A549 (cell line): ENCODE measurements around the gene MAN1A2. TPM values are rescaled to one million over a fixed set of nuclear protein-coding genes. Genes with fewer than 3 reads are reported as not detected.

Experiments used
- ATAC-seq, 2 experiments: fragments of 200-7000 bp in 1 of 2; fragments of >200 bp in 1 of 2; cut with Nextera tagmentation in 1 of 2; cut with Tn5 transposase in 1 of 2; 3 replicates each; pipeline versions ENCODE4 v1.8.0 to v1.9.1; 2018 to 2020; ENCODE audit warnings: mild to moderate bottlenecking in 1 of 2, moderate library complexity in 1 of 2
- CTCF ChIA-PET: fragments of 300-600 bp; sonication (Branson Sonifier 250); formaldehyde crosslinking; extraction: SDS; loops from one replicate; lab custom pipeline; 2021; ENCODE audit warnings: antibody characterized with exemption, inconsistent platforms; lab: Yijun Ruan, JAX
- POLR2A ChIA-PET: fragments of 350-600 bp; formaldehyde crosslinking; extraction: SDS; loops from one replicate; lab custom pipeline; 2021; ENCODE audit warnings: antibody characterized with exemption, inconsistent platforms; lab: Yijun Ruan, JAX
- DNase-seq, 2 experiments: peaks; one replicate each; pipeline versions ENCODE4 v3.0.0 to v3.0.0-alpha.2; 2011 to 2016; ENCODE audit warnings: low read depth in 1 of 2, low spot score in 1 of 2
- FAIRE-seq: peaks from 2 replicates; lab custom pipeline; 2011; peaks lifted over from hg19 to GRCh38; lab: Jason Lieb, UNC
- H3K27ac ChIP-seq, 2 experiments: fragments of >200 bp; sonication (Bioruptor Twin); formaldehyde crosslinking; 3 replicates each; pipeline ENCODE4 v1.5.1; 2016 to 2017
- H3K4me1 ChIP-seq: fragments of >200 bp; sonication (Bioruptor Twin); formaldehyde crosslinking; 3 replicates; pipeline ENCODE4 v1.6.1; 2016
- H3K4me2 ChIP-seq: fragments of >200 bp; sonication (Bioruptor Twin); formaldehyde crosslinking; 3 replicates; pipeline ENCODE4 v1.6.1; 2016
- H3K4me3 ChIP-seq: fragments of >200 bp; sonication (Bioruptor Twin); formaldehyde crosslinking; 3 replicates; pipeline ENCODE4 v1.5.1; 2016
- H3K9me3 ChIP-seq: fragments of >200 bp; sonication (Bioruptor Twin); formaldehyde crosslinking; 3 replicates; pipeline ENCODE4 v1.6.1; 2016
- CBX2 ChIP-seq: fragments of 200-600 bp; sonication (generic); IDR thresholded peaks from 2 replicates; pipeline ENCODE4 v1.6.1; 2016; ENCODE audit warnings: low read depth, mild to moderate bottlenecking, borderline replicate concordance
- CHD2 ChIP-seq: fragments of 150-350 bp; IDR thresholded peaks from 2 replicates; pipeline ENCODE4 v1.6.1; 2014; ENCODE audit warnings: low read length; ENCODE audit not compliant: partially characterized antibody
- CHD4 ChIP-seq: fragments of 200-600 bp; sonication (generic); IDR thresholded peaks from 2 replicates; pipeline ENCODE4 v1.6.1; 2016; ENCODE audit warnings: antibody characterized with exemption, mild to moderate bottlenecking, borderline replicate concordance
- EHF ChIP-seq: fragments of 250-450 bp; sonication (Bioruptor Pico); IDR thresholded peaks from 2 replicates; pipeline ENCODE4 v1.5.0; 2020; ENCODE audit warnings: mild to moderate bottlenecking
- EP300 ChIP-seq, 2 experiments: fragments of >200 bp; sonication (Bioruptor Twin); formaldehyde crosslinking; IDR thresholded peaks; 2 replicates in 1 of 2; 3 replicates in 1 of 2; pipeline ENCODE4 v1.6.1; 2016 to 2017
- ESRRA ChIP-seq: fragments of 150-350 bp; IDR thresholded peaks from 2 replicates; pipeline ENCODE4 v1.6.1; 2014; ENCODE audit warnings: mild to moderate bottlenecking, low read length, borderline replicate concordance
- FOSB ChIP-seq: fragments of 250-450 bp; sonication (Bioruptor Pico); IDR thresholded peaks from 2 replicates; pipeline ENCODE4 v1.5.0; 2020; ENCODE audit warnings: mild to moderate bottlenecking, moderate library complexity
- HMGXB4 ChIP-seq: fragments of 250-450 bp; sonication (Bioruptor Pico); IDR thresholded peaks from 2 replicates; pipeline ENCODE4 v1.5.0; 2021; ENCODE audit warnings: mild to moderate bottlenecking, moderate library complexity, borderline replicate concordance
- HOXA7 ChIP-seq: fragments of 250-450 bp; sonication (Bioruptor Pico); IDR thresholded peaks from 2 replicates; pipeline ENCODE4 v1.5.0; 2020; ENCODE audit warnings: mild to moderate bottlenecking, moderate library complexity
- JUN ChIP-seq, 2 experiments: fragments of >200 bp; sonication (Bioruptor Twin); formaldehyde crosslinking; IDR thresholded peaks; 2 replicates in 1 of 2; 3 replicates in 1 of 2; pipeline ENCODE4 v1.6.1; 2016 to 2017
- KDM1A ChIP-seq: fragments of 200-600 bp; sonication (generic); IDR thresholded peaks from 2 replicates; pipeline ENCODE4 v1.6.1; 2016; ENCODE audit warnings: low read depth, mild to moderate bottlenecking
- MAFK ChIP-seq: fragments of 450-650 bp; IDR thresholded peaks from 2 replicates; pipeline ENCODE4 v1.6.1; 2014; ENCODE audit not compliant: partially characterized antibody
- MAX ChIP-seq: IDR thresholded peaks from 2 replicates; pipeline ENCODE4 v1.6.1; 2012
- MAZ ChIP-seq: fragments of 150-350 bp; IDR thresholded peaks from 2 replicates; pipeline ENCODE4 v1.6.1; 2014; ENCODE audit warnings: antibody characterized with exemption, low read depth, low read length, borderline replicate concordance
- NR3C1 ChIP-seq: fragments of >200 bp; sonication (Bioruptor Twin); formaldehyde crosslinking; IDR thresholded peaks from 3 replicates; pipeline ENCODE4 v1.6.1; 2017
- PHF8 ChIP-seq: fragments of 200-600 bp; sonication (generic); IDR thresholded peaks from 2 replicates; pipeline ENCODE4 v1.6.1; 2016; ENCODE audit warnings: low read depth, mild to moderate bottlenecking, antibody characterized with exemption, moderate library complexity, borderline replicate concordance
- POLR2A ChIP-seq: IDR thresholded peaks from 2 replicates; pipeline ENCODE4 v1.6.1; 2012; ENCODE audit warnings: mild to moderate bottlenecking, low read length
- POLR2AphosphoS2 ChIP-seq: conservative IDR thresholded peaks from 2 replicates; pipeline ENCODE4 v1.6.1; 2012; ENCODE audit warnings: low read length, improper control_type of control experiment, inconsistent platforms
- RAD21 ChIP-seq, 2 experiments: fragments of >200 bp in 1 of 2; sonication (Bioruptor Twin) in 1 of 2; formaldehyde crosslinking in 1 of 2; IDR thresholded peaks in 1 of 2; conservative IDR thresholded peaks in 1 of 2; 2 replicates in 1 of 2; 3 replicates in 1 of 2; pipeline ENCODE4 v1.6.1; 2012 to 2018; ENCODE audit warnings: inconsistent platforms in 1 of 2
- RARB ChIP-seq: fragments of 250-450 bp; sonication (Bioruptor Pico); IDR thresholded peaks from 2 replicates; pipeline ENCODE4 v1.8.0; 2021; ENCODE audit warnings: mild to moderate bottlenecking, moderate library complexity
- RCOR1 ChIP-seq: fragments of 150-350 bp; IDR thresholded peaks from 2 replicates; pipeline ENCODE4 v1.6.1; 2014; ENCODE audit warnings: antibody characterized with exemption, low read length, low read depth
- RFX5 ChIP-seq: fragments of 450-650 bp; IDR thresholded peaks from 2 replicates; pipeline ENCODE4 v1.7.1; 2014; ENCODE audit warnings: antibody characterized with exemption, mild to moderate bottlenecking, moderate library complexity
- RNF2 ChIP-seq: fragments of 200-600 bp; sonication (generic); IDR thresholded peaks from 2 replicates; pipeline ENCODE4 v1.6.1; 2016; ENCODE audit warnings: low read depth, mild to moderate bottlenecking, antibody characterized with exemption, moderate library complexity, borderline replicate concordance
- TP53 ChIP-seq: fragments of 250-450 bp; sonication (Bioruptor Pico); IDR thresholded peaks from 2 replicates; pipeline ENCODE4 v1.5.0; 2021; ENCODE audit warnings: mild to moderate bottlenecking, moderate library complexity
- USF2 ChIP-seq: fragments of 450-650 bp; IDR thresholded peaks from 2 replicates; pipeline ENCODE4 v1.6.1; 2014; ENCODE audit warnings: antibody characterized with exemption
- ZFP36 ChIP-seq: fragments of 450-650 bp; IDR thresholded peaks from 2 replicates; pipeline ENCODE4 v1.6.1; 2014; ENCODE audit warnings: borderline replicate concordance; ENCODE audit not compliant: partially characterized antibody
- WGBS: methylation state at CpG from one replicate; pipeline ENCODE4 v1.1.6; 2017; ENCODE audit errors: missing lambda C conversion rate; 5-methylcytosine and 5-hydroxymethylcytosine counted together
- polyA plus RNA-seq, 4 experiments: library from polyadenylated mRNA; depleted of rRNA in 3 of 4; stranded (reverse); fragments of >200 nt; fragmentation: RNase III in 1 of 4; extraction: RNeasy Plus Mini Kit Qiagen cat#74134 plus additional on column Dnase treatment in 1 of 4; gene quantifications; 2 replicates in 3 of 4; 3 replicates in 1 of 4; pipeline ENCODE4 v1.2.3, GENCODE V29; 2011 to 2017
- TF ChIP-seq, protein P1 (sequence below): fragments of >200 bp; sonication (Bioruptor Twin); formaldehyde crosslinking; IDR thresholded peaks from 3 replicates; pipeline ENCODE4 v1.6.1; 2016

Gene MAN1A2
- polyA plus RNA-seq, 2 of the 4 experiments (the other 2 are of a cell fraction) = 10.2 to 18.7 TPM

- FAIRE-seq (no peak), ATAC-seq (no peak), DNase-seq (no peak)
- Histone ChIP-seq H3K4me2 (no peak overlapping the region), H3K9me3 (no peaks in the 10 kb centered on the region), H3K27ac (no peak overlapping the region), H3K4me3 (no peak overlapping the region), H3K4me1 (no peaks in the 10 kb centered on the region)
- no peak for TF ChIP-seq TP53 (CRISPR knock-in tag)
- TF ChIP-seq, protein P1, sequence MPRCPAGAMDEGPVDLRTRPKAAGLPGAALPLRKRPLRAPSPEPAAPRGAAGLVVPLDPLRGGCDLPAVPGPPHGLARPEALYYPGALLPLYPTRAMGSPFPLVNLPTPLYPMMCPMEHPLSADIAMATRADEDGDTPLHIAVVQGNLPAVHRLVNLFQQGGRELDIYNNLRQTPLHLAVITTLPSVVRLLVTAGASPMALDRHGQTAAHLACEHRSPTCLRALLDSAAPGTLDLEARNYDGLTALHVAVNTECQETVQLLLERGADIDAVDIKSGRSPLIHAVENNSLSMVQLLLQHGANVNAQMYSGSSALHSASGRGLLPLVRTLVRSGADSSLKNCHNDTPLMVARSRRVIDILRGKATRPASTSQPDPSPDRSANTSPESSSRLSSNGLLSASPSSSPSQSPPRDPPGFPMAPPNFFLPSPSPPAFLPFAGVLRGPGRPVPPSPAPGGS = no peak
- TF ChIP-seq RNF2 = no peak
- TF ChIP-seq RCOR1 = no peak
- TF ChIP-seq POLR2A = no peak
- TF ChIP-seq ZFP36 = no peak
- no peak for TF ChIP-seq MAFK
- no peak for TF ChIP-seq JUN (IDR thresholded peaks at IDR 0.05)
- TF ChIP-seq CBX2 = no peak
- TF ChIP-seq HOXA7 (CRISPR knock-in tag) = no peak
- TF ChIP-seq HMGXB4 (CRISPR knock-in tag) = no peak
- TF ChIP-seq PHF8 = no peak
- TF ChIP-seq RFX5 = no peak
- TF ChIP-seq POLR2AphosphoS2 = no peak
- no peak for TF ChIP-seq EHF (CRISPR knock-in tag)
- no peak for TF ChIP-seq USF2
- TF ChIP-seq KDM1A = no peak
- POLR2A ChIA-PET = no interaction called here
- CTCF ChIA-PET = no interaction called here
Observed at GRCh38 chr1:117466761-117467160, 99.5 kb downstream of the MAN1A2 start.

GRCh38 chr1:117467336-117467735 lies 100.1 kb downstream of the MAN1A2 start:
- no peak overlapping the region for H3K27ac ChIP-seq
- ATAC-seq (no peak), DNase-seq (no peak), FAIRE-seq (no peak)
- no peak for TF ChIP-seq RAD21 (conservative IDR thresholded peaks at IDR 0.05 in 1 of 2, IDR thresholded peaks at IDR 0.05 in 1 of 2)
- TF ChIP-seq MAX = no peak
- no peak for TF ChIP-seq CHD2
- TF ChIP-seq CHD4 = no peak
- no peak for TF ChIP-seq RARB (CRISPR knock-in tag)
- no peak for TF ChIP-seq CBX2
- no peak for TF ChIP-seq NR3C1
- no peak for TF ChIP-seq ESRRA
- TF ChIP-seq FOSB (CRISPR knock-in tag) = no peak
- TF ChIP-seq MAZ = no peak
- TF ChIP-seq EP300 (IDR thresholded peaks at IDR 0.05) = no peak
- H3K4me3 ChIP-seq = no peak overlapping the region
- no peak overlapping the region for H3K4me2 ChIP-seq
- H3K4me1 ChIP-seq = no peaks in the 10 kb centered on the region
- ChIA-PET CTCF (no interaction called here), POLR2A (no interaction called here)
- H3K9me3 ChIP-seq = no peaks in the 10 kb centered on the region
- 81% methylated on average over 1 of the region's 1 CpG for WGBS
